Esophagus squamous epithelium (tissue), 5 donors: Measurements from ENCODE around the gene FRMD3. TPM values are rescaled to one million over a fixed set of nuclear protein-coding genes. Genes with fewer than 3 reads are reported as not detected.

ENCODE experiments used
- DNase-seq: peaks from one replicate; lab custom pipeline; 2025; lab: John Stamatoyannopoulos, UW
- H3K27ac ChIP-seq, 4 donors: fragments of 200-600 bp; sonication (generic); one replicate each; pipeline ENCODE4 v1.5.1; 2016 to 2019; ENCODE audit warnings: mild to moderate bottlenecking in 1 of 4
- H3K27me3 ChIP-seq, 4 donors: fragments of 200-600 bp; sonication (generic); 1 replicate in 3 of 4; 2 replicates in 1 of 4; pipeline versions ENCODE4 v1.5.1 to v1.6.0; 2017 to 2021; ENCODE audit warnings: antibody characterized with exemption in 1 of 4
- H3K36me3 ChIP-seq, 3 donors: fragments of 200-600 bp; sonication (generic); one replicate each; pipeline ENCODE4 v1.5.1; 2016 to 2019
- H3K4me1 ChIP-seq, 3 donors: fragments of 200-600 bp; sonication (generic); one replicate each; pipeline ENCODE4 v1.5.1; 2017 to 2019
- H3K4me3 ChIP-seq, 4 donors: fragments of 200-600 bp; sonication (generic); 1 replicate in 3 of 4; 2 replicates in 1 of 4; pipeline ENCODE4 v1.5.1; 2016 to 2019; ENCODE audit warnings: mild to moderate bottlenecking in 2 of 4, moderate library complexity in 1 of 4
- H3K9me3 ChIP-seq, 3 donors: fragments of 200-600 bp; sonication (generic); one replicate each; pipeline ENCODE4 v1.5.1; 2016 to 2019
- POLR2A ChIP-seq, 4 donors: fragments of 450-650 bp; IDR thresholded peaks; one replicate each; pipeline ENCODE4 v1.6.1; 2017; ENCODE audit warnings: antibody characterized with exemption in 4 of 4, mild to moderate bottlenecking in 4 of 4, moderate library complexity in 3 of 4
- WGBS, 2 donors: methylation state at CpG; one replicate each; pipeline ENCODE4 v1.1.5; 2018; 5-methylcytosine and 5-hydroxymethylcytosine counted together
- intact Hi-C: fragments of 100-400 bp; cut with DNase I; formaldehyde crosslinking; loops from one replicate; pipeline ENCODE4 v1.15.0; 2022
- total RNA-seq, 4 donors: library from RNA; depleted of rRNA; stranded (reverse); fragments of >200 nt; gene quantifications; one replicate each; pipeline ENCODE4 v1.1.0, GENCODE V29; 2016
- TF ChIP-seq, protein P1 (sequence below), 6 experiments: fragments of 450-650 bp in 4 of 6; fragments of 200-600 bp in 2 of 6; sonication (generic) in 2 of 6; IDR thresholded peaks; one replicate each; pipeline ENCODE4 v1.5.1; 2016 to 2019; ENCODE audit warnings: antibody characterized with exemption in 6 of 6, mild to moderate bottlenecking in 4 of 6, moderate library complexity in 4 of 6
- donor health status: DM: yes; HTN: yes; CAD: no.

Gene FRMD3
- total RNA-seq, 4 donors from 2014 or later: 0.27 to 6.9 (median 2.1) TPM

DNA sequence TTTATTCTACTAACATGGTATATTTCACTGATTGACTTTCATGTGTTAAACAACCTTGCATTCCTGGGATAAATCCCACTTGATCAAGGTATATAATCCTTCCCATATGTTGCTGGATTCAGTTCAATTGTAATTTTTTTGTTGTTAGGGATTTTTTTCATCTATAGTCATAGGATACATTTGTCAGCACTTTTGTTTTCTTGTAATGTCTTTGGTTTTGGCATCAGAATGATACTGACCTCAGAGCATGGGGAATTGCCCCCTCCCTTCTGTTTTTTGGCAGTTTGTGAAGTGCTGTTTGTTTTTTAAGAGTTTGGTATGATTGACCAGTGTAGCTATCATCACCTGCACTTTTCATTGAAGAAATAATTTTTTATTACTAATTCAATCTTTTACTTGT, 298.5 kb downstream of the FRMD3 start:
- H3K9me3 ChIP-seq: no peaks in the 10 kb centered on the region
- no peaks in the 10 kb centered on the region for H3K36me3 ChIP-seq
- intact Hi-C loops: no loop called here
- TF ChIP-seq, protein P1, sequence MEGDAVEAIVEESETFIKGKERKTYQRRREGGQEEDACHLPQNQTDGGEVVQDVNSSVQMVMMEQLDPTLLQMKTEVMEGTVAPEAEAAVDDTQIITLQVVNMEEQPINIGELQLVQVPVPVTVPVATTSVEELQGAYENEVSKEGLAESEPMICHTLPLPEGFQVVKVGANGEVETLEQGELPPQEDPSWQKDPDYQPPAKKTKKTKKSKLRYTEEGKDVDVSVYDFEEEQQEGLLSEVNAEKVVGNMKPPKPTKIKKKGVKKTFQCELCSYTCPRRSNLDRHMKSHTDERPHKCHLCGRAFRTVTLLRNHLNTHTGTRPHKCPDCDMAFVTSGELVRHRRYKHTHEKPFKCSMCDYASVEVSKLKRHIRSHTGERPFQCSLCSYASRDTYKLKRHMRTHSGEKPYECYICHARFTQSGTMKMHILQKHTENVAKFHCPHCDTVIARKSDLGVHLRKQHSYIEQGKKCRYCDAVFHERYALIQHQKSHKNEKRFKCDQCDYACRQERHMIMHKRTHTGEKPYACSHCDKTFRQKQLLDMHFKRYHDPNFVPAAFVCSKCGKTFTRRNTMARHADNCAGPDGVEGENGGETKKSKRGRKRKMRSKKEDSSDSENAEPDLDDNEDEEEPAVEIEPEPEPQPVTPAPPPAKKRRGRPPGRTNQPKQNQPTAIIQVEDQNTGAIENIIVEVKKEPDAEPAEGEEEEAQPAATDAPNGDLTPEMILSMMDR (IDR thresholded peaks at IDR 0.05): no peak
- no peak for TF ChIP-seq POLR2A (IDR thresholded peaks at IDR 0.05)
- H3K27ac ChIP-seq: no peak overlapping the region
- peaks cover 0 to 7% (median 0%) of the 10 kb centered on the region in 3 donors for H3K4me1 ChIP-seq
- H3K4me3 ChIP-seq: no peak overlapping the region
- no peaks in the 10 kb centered on the region for H3K27me3 ChIP-seq
- no peak for DNase-seq

- H3K4me1 ChIP-seq: peaks cover 0 to 7% (median 0%) of the 10 kb centered on the region in 3 donors
- DNase-seq: no peak
- TF ChIP-seq POLR2A (IDR thresholded peaks at IDR 0.05): no peak
- TF ChIP-seq, protein P1 (IDR thresholded peaks at IDR 0.05): no peak
Observed at GRCh38 chr9:83238871-83239640, 299.1 kb downstream of the FRMD3 start.

DNA sequence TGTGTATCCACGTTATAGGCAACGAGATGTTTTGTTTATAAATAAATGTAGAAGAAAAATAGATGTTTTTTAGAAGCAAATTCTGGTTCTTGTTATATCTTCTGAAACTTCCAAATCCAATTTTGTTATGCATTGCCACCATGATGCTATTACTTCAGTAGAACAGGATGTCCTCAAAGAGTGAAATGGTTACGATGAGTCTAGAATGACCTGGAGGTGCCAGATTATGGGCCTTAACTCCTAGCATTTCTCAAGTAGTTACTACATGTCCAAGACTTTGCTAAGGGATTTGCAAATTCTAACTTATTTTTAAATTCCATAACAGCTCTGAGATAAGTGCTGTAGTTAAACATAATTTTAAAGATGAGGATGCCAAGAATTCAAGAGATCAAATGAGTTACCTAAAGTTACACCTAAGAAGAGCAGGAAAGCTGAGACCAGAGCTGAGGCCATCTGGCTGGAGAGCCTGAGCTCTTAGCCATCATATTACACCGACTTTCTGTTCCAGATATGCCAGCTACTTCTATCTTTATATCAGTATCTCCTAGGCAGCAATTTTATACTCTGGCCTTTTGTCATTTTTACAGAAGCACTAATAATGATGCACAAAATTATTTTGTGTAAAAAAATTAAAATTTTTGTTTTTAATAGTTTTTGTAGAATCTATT, 302.0 kb downstream of the FRMD3 start:
- no peaks in the 10 kb centered on the region for H3K9me3 ChIP-seq
- no peaks in the 10 kb centered on the region for H3K27me3 ChIP-seq
- 81 to 83% methylated on average over 4 of the region's 4 CpGs for WGBS, 2 donors
- intact Hi-C loops: no loop called here
- peaks cover 0 to 7% (median 0%) of the 10 kb centered on the region in 3 donors for H3K4me1 ChIP-seq
- TF ChIP-seq, protein P1 (IDR thresholded peaks at IDR 0.05): no peak
- no peak for DNase-seq
- H3K36me3 ChIP-seq: no peaks in the 10 kb centered on the region
- H3K27ac ChIP-seq: no peak overlapping the region
- H3K4me3 ChIP-seq: no peak overlapping the region

More at GRCh38 chr9:83238871-83239640, 299.1 kb downstream of the FRMD3 start:
- Histone ChIP-seq H3K4me3 (no peak overlapping the region), H3K9me3 (no peaks in the 10 kb centered on the region), H3K36me3 (no peaks in the 10 kb centered on the region), H3K27ac (no peak overlapping the region), H3K27me3 (no peaks in the 10 kb centered on the region)
- WGBS, 2 donors: 72 to 77% methylated on average over 6 of the region's 6 CpGs
- intact Hi-C loops: no loop called here

GRCh38 chr9:83235526-83235925, 302.7 kb downstream of the FRMD3 start:
- Histone ChIP-seq H3K9me3 (no peaks in the 10 kb centered on the region), H3K4me1 (peaks cover 0 to 7% (median 0%) of the 10 kb centered on the region in 3 donors), H3K27ac (no peak overlapping the region), H3K4me3 (no peak overlapping the region), H3K27me3 (no peaks in the 10 kb centered on the region), H3K36me3 (no peaks in the 10 kb centered on the region)
- 71 to 79% methylated on average over 2 of the region's 2 CpGs for WGBS, 2 donors
- TF ChIP-seq, protein P1 (IDR thresholded peaks at IDR 0.05): no peak
- TF ChIP-seq POLR2A (IDR thresholded peaks at IDR 0.05): no peak
- no peak for DNase-seq
- intact Hi-C loops: no loop called here

DNA sequence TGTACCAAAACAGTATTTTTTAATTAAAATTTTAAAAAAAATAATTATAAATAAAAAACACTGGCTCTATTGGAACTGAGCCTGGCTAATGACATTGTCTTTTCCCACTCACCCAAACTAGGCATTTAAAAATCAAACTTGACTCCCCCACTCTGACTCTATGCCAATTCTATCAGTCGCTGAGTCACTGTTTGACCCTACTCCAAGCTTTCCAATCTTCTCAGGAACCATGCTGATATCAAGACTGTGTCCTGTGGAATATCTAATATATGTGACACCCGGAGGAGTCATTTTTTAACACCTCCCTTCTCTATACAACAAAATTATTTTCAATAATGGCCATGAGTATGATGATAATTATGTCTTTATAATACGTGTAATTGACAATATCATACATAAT, 303.7 kb downstream of the FRMD3 start:
- Histone ChIP-seq H3K4me3 (no peak overlapping the region), H3K27me3 (no peaks in the 10 kb centered on the region), H3K4me1 (peaks cover 0 to 5% (median 0%) of the 10 kb centered on the region in 3 donors), H3K9me3 (no peaks in the 10 kb centered on the region), H3K27ac (no peak overlapping the region), H3K36me3 (no peaks in the 10 kb centered on the region)
- intact Hi-C loops: no loop called here
- no peak for TF ChIP-seq POLR2A (IDR thresholded peaks at IDR 0.05)
- TF ChIP-seq, protein P1 (IDR thresholded peaks at IDR 0.05): no peak
- no peak for DNase-seq
- 71 to 79% methylated on average over 3 of the region's 3 CpGs for WGBS, 2 donors
